SK-N-SH treated with all-trans-retinoic acid at 6 μM for 48 hours (cell line): ENCODE data around the gene USH2A.

Experiments
- ATAC-seq: fragments of 200-7000 bp; cut with Tn5 transposase; 3 replicates; pipeline ENCODE4 v1.9.1; 2020; ENCODE audit warnings: mild to moderate bottlenecking, moderate library complexity
- ARNTL ChIP-seq: fragments of 450-650 bp; formaldehyde crosslinking; IDR thresholded peaks from 2 replicates; pipeline ENCODE4 v1.5.0; 2020; ENCODE audit warnings: low read depth, mild to moderate bottlenecking, moderate library complexity, borderline replicate concordance
- BACH2 ChIP-seq: fragments of 250-450 bp; sonication (Bioruptor Pico); IDR thresholded peaks from 2 replicates; pipeline ENCODE4 v1.9.0; 2021; ENCODE audit warnings: mild to moderate bottlenecking, borderline replicate concordance
- CREB5 ChIP-seq: fragments of 250-450 bp; sonication (Bioruptor Pico); IDR thresholded peaks from 2 replicates; pipeline ENCODE4 v1.5.1; 2020; ENCODE audit warnings: low read depth, mild to moderate bottlenecking, moderate library complexity
- CSDC2 ChIP-seq: fragments of 250-450 bp; sonication (Bioruptor Pico); IDR thresholded peaks from 2 replicates; pipeline ENCODE4 v1.5.0; 2020; ENCODE audit warnings: mild to moderate bottlenecking, moderate library complexity
- CSRNP3 ChIP-seq: fragments of 250-450 bp; sonication (Bioruptor Pico); IDR thresholded peaks from 2 replicates; pipeline ENCODE4 v1.5.1; 2021; ENCODE audit warnings: mild to moderate bottlenecking, moderate library complexity
- ESRRG ChIP-seq: fragments of 250-450 bp; sonication (Bioruptor Pico); IDR thresholded peaks from 2 replicates; pipeline ENCODE4 v1.6.1; 2021; ENCODE audit warnings: mild to moderate bottlenecking
- GLIS3 ChIP-seq: fragments of 250-450 bp; sonication (Bioruptor Pico); IDR thresholded peaks from 2 replicates; pipeline ENCODE4 v1.5.0; 2020; ENCODE audit warnings: mild to moderate bottlenecking, moderate library complexity
- ISL1 ChIP-seq: fragments of 250-450 bp; sonication (Bioruptor Pico); IDR thresholded peaks from 2 replicates; pipeline ENCODE4 v2.1.2; 2022; ENCODE audit warnings: mild to moderate bottlenecking, moderate library complexity
- OSR1 ChIP-seq: fragments of 250-450 bp; sonication (Bioruptor Pico); IDR thresholded peaks from 2 replicates; pipeline ENCODE4 v1.8.0; 2022; ENCODE audit warnings: moderate library complexity, mild to moderate bottlenecking, inconsistent platforms
- POU6F1 ChIP-seq: fragments of 250-450 bp; sonication (Bioruptor Pico); IDR thresholded peaks from 2 replicates; pipeline ENCODE4 v1.8.0; 2021; ENCODE audit warnings: low read depth, mild to moderate bottlenecking, moderate library complexity, borderline replicate concordance
- PPARA ChIP-seq: fragments of 250-450 bp; sonication (Bioruptor Pico); IDR thresholded peaks from 2 replicates; pipeline ENCODE4 v1.5.0; 2020; ENCODE audit warnings: mild to moderate bottlenecking, borderline replicate concordance
- RARB ChIP-seq: fragments of 250-450 bp; sonication (Bioruptor Pico); IDR thresholded peaks from 2 replicates; pipeline ENCODE4 v1.8.0; 2021; ENCODE audit warnings: mild to moderate bottlenecking, moderate library complexity
- SNAI2 ChIP-seq: fragments of 250-450 bp; sonication (Bioruptor Pico); IDR thresholded peaks from 2 replicates; pipeline ENCODE4 v1.5.0; 2020; ENCODE audit warnings: mild to moderate bottlenecking, moderate library complexity
- TCF4 ChIP-seq: fragments of 250-450 bp; sonication (Bioruptor Pico); IDR thresholded peaks from 2 replicates; pipeline ENCODE4 v1.8.0; 2021; ENCODE audit warnings: mild to moderate bottlenecking, moderate library complexity, borderline replicate concordance
- TOX ChIP-seq: fragments of 250-450 bp; sonication (Bioruptor Pico); IDR thresholded peaks from 2 replicates; pipeline ENCODE4 v1.8.0; 2021; ENCODE audit warnings: mild to moderate bottlenecking, moderate library complexity, borderline replicate concordance
- TSHZ2 ChIP-seq: fragments of 250-450 bp; sonication (Bioruptor Pico); IDR thresholded peaks from 2 replicates; pipeline ENCODE4 v1.5.0; 2020; ENCODE audit warnings: mild to moderate bottlenecking, moderate library complexity
- ZC3H10 ChIP-seq: fragments of 250-450 bp; sonication (Bioruptor Pico); IDR thresholded peaks from 2 replicates; pipeline ENCODE4 v1.5.1; 2021; ENCODE audit warnings: mild to moderate bottlenecking, moderate library complexity
- ZFP3 ChIP-seq: fragments of 250-450 bp; sonication (Bioruptor Pico); IDR thresholded peaks from 2 replicates; pipeline ENCODE4 v1.5.0; 2020; ENCODE audit warnings: mild to moderate bottlenecking, moderate library complexity
- ZFP30 ChIP-seq: fragments of 450-650 bp; formaldehyde crosslinking; IDR thresholded peaks from 2 replicates; pipeline ENCODE4 v1.5.0; 2022; ENCODE audit warnings: mild to moderate bottlenecking, moderate library complexity
- ZNF565 ChIP-seq: fragments of 450-650 bp; formaldehyde crosslinking; conservative IDR thresholded peaks from 2 replicates; pipeline ENCODE4 v1.5.0; 2020; ENCODE audit warnings: low read depth, mild to moderate bottlenecking, moderate library complexity
- ZNF70 ChIP-seq: fragments of 450-650 bp; formaldehyde crosslinking; IDR thresholded peaks from 2 replicates; pipeline ENCODE4 v1.5.0; 2020; ENCODE audit warnings: mild to moderate bottlenecking, moderate library complexity
- ZNF8 ChIP-seq: fragments of 450-650 bp; formaldehyde crosslinking; IDR thresholded peaks from 2 replicates; pipeline ENCODE4 v1.5.0; 2020; ENCODE audit warnings: mild to moderate bottlenecking, moderate library complexity

USH2A gene

GRCh38 chr1:216176970-216177369 is 246.3 kb downstream of the USH2A start:
- no peak for ATAC-seq
- TF ChIP-seq CREB5 (CRISPR knock-in tag) (no peak), TSHZ2 (CRISPR knock-in tag) (no peak), ESRRG (CRISPR knock-in tag) (no peak), TOX (no peak), RARB (CRISPR knock-in tag) (no peak), POU6F1 (CRISPR knock-in tag) (no peak), PPARA (CRISPR knock-in tag) (no peak), SNAI2 (CRISPR knock-in tag) (no peak), ZFP3 (CRISPR knock-in tag) (no peak), BACH2 (CRISPR knock-in tag) (no peak), GLIS3 (no peak), ZFP30 (CRISPR knock-in tag) (no peak), ZNF8 (CRISPR knock-in tag) (no peak), ZC3H10 (CRISPR knock-in tag) (no peak), ZNF565 (CRISPR knock-in tag) (no peak), ISL1 (no peak), CSRNP3 (CRISPR knock-in tag) (no peak), ARNTL (CRISPR knock-in tag) (no peak), TCF4 (CRISPR knock-in tag) (no peak), OSR1 (CRISPR knock-in tag) (no peak)

- TF ChIP-seq ARNTL (CRISPR knock-in tag) (no peak), TCF4 (CRISPR knock-in tag) (no peak), TOX (no peak), POU6F1 (CRISPR knock-in tag) (no peak), ZFP3 (CRISPR knock-in tag) (no peak), ZC3H10 (CRISPR knock-in tag) (no peak), CREB5 (CRISPR knock-in tag) (no peak), CSDC2 (CRISPR knock-in tag) (no peak), TSHZ2 (CRISPR knock-in tag) (no peak), ZNF70 (no peak), SNAI2 (CRISPR knock-in tag) (no peak), ZNF8 (CRISPR knock-in tag) (no peak)
- no peak for ATAC-seq
These were observed 247.5 kb downstream of the USH2A start for GRCh38 chr1:216175714-216176113.
